NCI-H774 (cell line): ENCODE measurements around the gene PROSER1.
"Not testable (repeated sequence)": the region's sequence is repeated elsewhere in the genome, so short reads cannot be mapped to it uniquely, and the experiment has no call there.

Source experiments
- DNase-seq: peaks from one replicate; lab custom pipeline; 2025; lab: John Stamatoyannopoulos, UW

The PROSER1 gene

DNA sequence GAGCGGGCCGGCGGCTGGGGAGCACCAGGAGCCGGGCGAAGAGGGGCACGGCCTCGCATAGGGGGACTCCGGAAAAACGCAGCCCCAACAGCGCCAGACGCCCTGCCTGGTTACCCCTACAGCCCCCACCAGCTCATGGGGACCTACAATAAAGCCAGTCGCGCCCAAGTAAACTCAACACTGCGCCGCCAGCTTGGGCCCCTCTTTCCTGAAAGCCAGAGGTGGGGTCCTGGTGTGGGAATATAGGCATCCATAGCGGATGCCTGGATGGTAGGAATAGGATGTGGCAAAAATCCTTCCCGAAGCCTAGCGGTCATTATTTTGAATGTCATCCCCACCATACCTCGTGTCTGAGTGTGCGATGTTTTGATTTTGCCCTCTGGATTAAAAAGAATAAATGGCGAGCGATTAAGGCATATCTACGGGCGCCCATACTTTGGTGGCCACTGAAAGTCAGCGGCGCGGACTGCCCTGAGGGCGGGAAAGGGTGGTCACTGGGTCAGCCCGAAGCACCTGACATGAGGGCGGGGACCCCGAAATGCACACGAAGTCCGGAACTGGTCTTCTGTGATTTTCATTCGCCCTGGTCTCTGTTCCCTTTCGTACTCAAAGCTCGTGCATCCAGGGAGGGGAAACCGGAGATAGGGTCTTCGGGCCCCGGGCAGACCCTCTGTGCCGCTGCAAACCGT lies at the start of gene PROSER1, which contains the start of gene NHLRC3:
Gene PROSER1, minus strand, starts transcription at position 210 of the 689 bp plus-strand sequence. CDS start 847 bp downstream, outside the sequence.
Gene NHLRC3, plus strand, starts transcription at position 577 of the 689 bp plus-strand sequence. CDS start 184 bp downstream, outside the sequence.
- peak; percentile 81 for DNase-seq

DNA sequence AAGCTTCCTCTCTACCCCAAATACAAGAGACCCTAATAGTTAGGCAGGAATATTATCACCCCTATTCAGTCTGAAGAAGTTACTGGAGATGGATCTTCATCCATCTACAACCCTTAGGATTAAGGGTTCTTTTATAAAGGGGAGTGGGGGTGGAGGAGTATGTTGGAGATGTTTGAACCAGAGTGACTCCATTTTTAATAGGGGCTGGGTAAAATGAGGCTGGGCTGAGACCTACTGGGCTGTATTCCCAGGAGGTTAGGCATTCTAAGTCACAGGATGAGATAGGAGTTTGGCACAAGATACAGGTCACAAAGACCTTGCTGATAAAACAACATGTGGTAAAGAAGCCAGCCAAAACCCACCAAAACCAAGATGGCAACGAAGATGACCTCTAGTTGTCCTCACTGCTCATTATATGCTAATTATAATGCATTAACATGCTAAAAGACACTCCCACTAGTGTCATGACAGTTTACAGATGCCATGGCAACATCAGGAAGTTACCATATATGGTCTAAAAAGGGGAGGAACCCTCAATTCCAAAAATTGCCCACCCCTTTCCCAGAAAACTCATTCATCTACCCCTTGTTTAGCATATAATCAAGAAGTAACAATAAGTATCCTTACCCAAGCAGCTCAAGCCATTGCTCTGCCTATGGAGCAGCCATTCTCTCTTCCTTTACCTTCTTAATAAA lies 48.5 kb upstream of the PROSER1 start:
- DNase-seq, result not testable (repeated sequence)

DNA sequence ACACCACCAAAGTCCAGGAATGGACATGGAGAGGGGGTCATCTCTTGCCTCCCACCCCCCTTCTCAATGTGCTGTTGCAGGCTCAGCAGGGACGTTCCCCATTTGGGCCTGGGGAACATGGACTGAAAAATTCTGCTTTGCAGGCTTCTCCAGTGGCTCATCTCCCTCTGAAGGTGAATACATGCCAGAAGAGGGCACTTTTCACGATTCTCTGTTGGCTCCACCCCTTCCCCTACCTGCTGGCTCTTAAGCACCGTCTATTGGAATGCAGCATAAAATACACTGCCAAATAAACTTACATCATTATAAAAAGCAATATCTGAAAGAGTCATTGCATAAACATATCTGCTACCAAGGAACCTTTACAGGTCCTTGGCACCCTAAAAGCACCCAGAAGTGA lies 36.1 kb upstream of the PROSER1 start:
- DNase-seq, result no peak

DNA sequence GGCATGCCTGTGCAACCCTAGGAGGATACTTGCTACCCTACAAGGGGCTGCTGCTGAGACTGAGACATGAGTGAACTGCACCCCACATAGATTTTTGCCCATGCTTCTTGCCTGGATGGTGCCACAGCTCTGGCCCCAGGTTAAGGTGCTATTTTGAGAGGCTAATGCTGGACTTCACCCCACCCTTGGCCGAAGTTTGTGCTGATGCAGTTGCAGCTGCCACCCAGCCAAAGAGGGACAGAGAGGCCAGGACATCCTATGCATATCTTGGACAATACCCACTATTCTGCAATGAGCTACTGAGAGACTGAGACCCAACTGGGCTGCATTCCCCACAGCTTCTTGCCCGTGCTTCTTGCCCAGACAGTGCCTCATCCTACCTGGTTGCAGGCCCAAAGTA lies 35.0 kb upstream of the PROSER1 start:
- DNase-seq, result no peak

DNA sequence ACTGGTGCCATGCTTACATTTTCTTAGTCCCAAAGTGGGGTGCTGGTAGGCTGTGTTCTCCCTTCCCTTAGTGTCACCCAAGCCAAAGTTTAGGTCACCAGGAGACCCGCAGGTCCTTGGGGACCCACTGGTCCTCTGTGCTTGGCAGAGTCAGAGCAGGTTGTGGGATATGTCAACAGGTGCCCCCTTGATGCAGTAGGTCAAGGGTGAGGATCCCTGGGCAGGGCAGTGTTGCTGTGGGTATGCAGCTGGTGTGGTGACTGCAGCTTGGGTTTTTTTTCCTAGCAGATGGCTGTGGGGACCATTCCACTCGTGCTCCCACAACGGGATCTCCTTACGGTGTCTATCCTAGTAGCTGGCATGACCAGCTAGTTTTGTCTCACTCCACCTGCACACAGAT lies 24.1 kb upstream of the PROSER1 start:
- no peak for DNase-seq

DNA sequence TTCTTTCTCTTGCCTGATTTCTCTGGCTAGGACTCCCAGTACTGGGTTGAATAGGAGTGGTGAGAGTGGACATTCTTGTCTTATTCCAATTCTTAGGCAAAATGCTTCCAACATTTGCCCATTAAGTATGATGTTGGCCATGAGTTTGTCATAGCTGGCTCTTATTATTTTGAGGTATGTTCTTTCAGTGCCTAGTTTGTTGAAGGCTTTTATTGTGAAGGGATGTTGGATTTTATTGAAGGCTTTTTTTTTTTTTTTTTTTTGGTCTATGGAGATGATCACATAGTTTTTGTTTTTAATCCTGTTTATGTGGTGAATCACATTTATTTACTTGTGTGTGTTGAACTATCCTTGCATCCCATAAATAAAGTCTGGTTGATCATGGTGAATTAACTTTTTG lies 20.2 kb upstream of the PROSER1 start:
- DNase-seq, result no peak

DNA sequence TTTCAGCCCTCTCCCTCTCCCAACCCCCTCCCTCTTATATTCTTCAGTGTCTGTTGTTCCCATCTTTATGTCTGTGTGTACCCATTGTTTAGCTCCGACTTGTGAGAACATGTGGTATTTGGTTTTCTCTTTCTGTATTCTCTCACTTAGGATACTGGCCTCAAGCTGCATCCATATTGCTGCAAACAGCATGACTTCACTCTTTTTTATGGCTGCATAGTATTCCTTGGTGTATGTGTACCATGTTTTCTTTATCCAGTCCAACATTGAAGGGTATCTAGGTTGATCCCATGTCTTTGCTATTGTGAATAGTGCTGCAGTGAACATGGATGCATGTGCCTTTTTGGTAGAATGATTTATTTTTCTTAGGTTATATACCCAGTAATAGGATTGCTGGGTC lies 18.1 kb upstream of the PROSER1 start:
- no peak for DNase-seq

DNA sequence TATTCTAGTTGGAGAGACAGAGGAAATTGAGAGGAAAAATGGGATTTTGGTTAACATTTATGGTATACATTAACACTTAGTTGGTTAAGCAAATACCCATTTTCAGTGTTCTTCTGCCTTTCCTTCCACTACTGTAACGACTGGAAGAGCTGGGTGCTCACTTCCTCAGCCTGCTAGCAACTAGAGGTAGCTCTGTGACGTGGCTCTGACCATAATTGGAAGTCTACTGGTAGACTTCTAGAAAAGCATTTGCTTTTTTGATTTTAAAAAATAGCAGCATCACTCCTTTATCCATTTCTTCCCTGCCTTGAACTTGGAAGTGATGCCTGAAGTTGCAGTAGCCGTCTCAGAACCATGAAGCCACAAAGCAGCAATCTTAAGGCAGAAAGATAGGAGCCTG lies 16.2 kb upstream of the PROSER1 start:
- DNase-seq, result no peak

DNA sequence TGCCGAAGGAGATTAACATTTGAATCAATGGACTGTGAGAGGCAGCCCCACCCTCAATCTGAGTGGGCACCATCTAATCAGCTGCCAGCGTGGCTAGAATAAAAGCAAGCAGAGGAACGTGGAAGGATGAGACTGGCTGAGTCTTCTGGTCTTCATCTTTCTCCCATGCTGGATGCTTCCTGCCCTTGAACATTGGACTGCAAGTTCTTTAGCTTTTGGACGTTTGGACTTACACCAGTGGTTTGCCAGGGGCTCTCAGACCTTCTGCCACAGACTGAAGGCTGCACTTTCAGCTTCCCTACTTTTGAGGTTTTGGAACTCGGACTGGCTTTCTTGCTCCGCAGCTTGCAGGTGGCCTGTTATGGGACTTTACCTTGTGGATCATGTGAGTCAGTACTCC lies 15.1 kb upstream of the PROSER1 start:
- DNase-seq, result no peak

DNA sequence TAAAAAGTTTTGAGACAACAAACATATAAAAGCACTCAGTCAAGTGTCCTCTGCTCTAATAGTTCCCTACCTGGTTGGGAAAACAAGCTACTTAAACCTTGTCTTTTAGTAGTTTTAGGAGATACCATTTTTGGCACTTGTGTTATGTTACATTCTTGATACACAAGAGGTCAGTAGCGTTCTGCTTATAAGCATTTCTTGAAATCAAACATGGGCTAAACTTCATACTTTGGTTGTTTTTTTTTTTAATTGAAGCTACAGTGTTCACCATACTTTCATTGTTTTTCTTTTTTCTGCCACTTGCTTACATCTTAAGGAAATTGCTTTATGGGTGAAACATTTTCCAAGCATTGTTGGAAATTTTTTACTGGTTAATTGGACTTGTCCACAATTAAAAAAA lies 13.3 kb upstream of the PROSER1 start:
- DNase-seq, result no peak

DNA sequence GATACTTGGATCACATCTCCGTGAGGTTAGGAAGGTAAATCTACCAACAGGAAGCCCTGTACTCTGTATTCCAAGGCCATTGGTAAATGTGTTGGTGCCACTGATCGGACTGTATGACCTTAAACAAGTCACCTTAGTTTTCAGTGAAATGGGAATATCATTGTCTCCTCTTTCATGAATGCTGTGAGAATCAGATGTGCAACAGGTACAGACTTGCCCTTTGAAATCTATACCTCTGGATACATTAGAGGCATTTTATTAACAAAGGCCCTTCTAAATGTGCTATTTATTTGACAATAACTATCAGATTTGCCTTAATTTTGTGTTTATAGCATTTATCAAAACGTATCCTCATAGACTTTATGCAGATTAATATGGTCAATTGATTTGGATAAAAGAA lies 11.4 kb upstream of the PROSER1 start:
- no peak for DNase-seq

DNA sequence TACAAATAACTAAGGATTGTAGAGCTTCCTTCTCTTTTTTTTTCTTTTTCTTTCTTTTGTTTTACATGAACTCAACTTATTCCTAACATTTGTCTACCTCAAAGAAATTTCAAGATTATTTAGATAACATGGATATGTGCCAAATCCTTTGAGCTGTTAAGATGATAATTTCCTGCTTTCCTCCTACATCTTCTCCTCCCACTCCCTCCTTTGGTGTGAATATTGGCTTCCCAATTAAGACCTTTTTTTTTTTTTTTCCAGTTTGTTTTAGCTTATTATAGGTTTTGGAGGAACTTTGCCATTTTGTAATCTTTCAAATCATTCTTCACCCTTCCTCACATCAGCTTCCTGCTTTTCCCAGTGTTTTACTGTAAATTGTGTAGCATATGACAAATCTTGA lies 10.9 kb upstream of the PROSER1 start:
- no peak for DNase-seq

DNA sequence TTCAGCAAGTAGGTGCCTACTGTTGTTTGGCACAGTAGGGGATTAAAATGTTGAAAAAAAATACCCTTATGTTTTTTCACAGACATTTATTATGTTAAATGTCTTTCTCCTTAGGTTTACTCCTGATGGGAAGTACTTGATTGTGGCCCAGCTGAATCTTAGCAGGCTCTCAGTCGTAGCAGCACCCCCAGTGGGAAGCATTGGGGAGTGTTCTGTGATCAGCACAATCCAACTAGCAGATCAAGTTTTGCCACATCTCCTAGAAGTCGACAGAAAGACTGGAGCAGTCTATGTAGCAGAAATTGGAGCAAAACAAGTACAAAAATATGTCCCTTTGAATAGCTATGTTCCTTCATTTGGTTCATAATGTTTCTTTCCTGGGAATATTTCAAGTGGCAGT lies 9.7 kb upstream of the PROSER1 start:
- no peak for DNase-seq

DNA sequence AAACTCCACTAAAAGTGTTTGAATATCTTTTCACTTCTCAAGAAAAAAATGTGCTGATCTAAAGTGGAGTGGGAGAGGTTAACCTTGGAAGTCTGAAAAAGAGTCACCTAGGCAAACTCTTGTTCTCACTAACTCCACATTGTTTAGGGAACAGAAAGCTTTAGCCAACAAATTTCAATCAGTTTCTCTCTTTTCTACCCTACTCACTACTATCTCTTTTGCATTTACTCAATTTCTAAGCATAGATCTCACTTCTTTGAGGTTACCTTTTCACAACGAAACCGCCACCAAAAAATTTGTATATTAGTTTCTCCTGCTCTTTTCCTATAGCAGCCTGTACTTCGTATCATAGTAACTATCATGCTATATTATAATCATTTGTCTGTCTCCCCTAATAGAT lies 6.6 kb upstream of the PROSER1 start:
- no peak for DNase-seq

DNA sequence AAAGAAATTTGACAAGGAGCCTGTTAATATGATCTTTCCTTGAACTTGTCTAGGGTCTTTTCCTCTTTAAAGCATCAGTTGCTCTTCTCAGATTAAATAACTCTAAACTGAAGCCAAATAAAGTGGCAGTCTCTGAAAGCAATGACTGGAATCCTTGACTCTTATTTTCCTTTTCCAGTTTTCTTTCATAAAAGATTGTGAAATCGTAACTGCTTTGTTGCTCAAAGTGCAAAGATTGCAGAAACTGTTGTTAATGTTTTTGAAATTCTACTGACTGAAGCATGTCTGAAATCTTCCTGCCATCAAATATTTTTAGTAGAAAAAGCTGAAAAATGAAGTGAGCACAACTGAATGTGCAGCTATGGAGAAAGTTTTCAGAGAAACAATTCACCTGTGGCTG lies 2.3 kb upstream of the PROSER1 start:
- DNase-seq, result no peak

DNA sequence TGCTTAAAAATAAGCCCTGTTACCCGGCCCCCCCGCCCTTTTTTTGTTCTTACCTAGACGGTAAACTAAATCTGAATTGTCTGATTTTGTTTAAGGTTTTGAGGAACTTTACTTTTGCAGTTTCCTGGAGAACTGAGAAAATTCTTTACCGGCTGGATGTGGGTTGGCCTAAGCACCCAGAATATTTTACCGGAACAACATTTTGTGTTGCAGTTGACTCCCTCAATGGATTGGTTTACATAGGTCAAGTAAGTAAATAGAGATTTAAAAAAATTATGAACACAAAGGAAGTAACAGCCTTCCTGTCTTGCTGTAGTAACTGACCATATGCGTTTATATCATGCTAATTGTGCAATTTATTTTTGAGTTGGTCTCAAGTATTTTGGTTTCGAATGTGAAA lies 1.2 kb upstream of the PROSER1 start:
- no peak for DNase-seq

DNA sequence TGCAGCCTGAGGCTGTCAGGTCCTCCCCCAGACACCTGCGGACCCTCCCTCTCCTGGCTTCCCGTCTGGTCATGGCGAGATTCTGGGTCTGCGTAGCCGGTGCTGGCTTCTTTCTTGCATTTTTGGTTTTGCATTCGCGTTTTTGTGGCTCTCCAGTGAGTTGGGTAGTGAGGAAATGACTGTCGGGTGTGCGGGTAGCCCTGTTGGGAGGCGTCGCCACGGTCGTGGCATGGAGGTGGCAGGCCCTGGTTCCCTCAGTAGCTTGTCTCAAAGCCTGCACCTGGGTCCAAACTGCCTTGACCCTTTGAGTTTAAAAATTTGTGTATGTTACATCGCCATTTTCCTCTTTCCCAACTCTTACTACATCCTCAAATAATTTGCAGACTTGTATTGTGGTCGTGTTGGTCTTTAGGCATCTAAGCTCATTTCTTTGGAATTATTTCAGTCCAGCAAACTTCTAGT lies 711 bp upstream of the PROSER1 start:
- DNase-seq, result no peak

DNA sequence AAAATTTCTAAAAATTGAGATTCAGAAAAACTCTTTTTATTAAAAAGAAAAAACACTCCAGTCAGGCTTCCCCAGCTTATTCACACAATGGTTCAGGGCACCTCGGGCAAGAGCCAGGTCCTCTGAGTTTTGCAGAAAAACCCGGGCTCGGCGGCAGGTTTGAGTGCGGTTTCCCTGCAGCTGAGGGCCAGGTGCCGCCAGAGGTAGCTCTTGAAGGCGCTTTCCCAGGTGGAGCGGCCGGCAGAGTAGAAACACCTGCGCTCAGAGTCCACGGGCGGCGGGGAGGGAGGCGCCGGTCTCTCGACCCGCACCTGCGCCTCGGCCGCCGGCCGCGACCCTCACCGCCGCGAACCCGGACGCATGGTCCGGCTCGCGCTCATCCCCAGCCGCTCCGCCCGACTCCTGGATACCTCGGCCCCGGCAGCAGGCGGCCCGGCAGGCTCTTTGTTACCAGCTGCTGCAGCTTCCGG lies 444 bp downstream of the PROSER1 start:
- no peak for DNase-seq

DNA sequence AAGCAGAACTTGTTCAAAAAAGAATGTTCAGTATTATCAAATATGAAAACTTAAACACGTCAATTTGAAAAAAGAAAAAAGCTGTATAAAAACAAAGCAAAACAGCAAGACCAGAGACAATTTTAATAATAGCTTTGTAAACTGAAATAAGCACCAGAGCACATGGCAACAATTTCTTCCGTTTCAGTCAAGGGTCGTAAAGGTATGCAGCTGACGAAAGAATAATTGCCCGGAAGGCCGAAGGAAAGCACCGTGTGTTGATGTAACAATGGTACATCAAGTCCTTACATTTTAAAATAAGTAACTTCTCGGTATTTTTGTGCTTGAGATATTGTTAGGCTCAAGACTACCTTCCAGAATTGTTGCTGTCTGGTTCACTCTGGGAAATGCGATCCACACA lies 1.7 kb downstream of the PROSER1 start:
- no peak for DNase-seq

DNA sequence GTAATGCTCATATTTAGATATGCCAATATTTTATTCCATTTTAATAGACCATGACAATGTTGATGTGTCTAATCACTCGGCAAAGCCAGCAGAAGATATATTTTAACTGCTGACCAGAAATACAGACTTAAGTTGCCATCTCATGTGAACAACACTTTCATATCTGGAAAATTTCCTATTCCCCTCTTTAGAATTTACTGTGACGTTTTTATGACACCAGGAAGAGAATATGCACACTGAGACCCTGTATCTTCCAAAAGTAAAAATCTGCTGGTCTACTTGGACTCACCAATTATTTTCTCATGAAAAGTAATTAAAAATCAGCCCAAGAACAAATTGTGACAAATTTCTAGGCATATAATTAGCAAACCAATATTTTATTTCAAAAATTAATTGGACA lies 2.1 kb downstream of the PROSER1 start:
- no peak for DNase-seq

DNA sequence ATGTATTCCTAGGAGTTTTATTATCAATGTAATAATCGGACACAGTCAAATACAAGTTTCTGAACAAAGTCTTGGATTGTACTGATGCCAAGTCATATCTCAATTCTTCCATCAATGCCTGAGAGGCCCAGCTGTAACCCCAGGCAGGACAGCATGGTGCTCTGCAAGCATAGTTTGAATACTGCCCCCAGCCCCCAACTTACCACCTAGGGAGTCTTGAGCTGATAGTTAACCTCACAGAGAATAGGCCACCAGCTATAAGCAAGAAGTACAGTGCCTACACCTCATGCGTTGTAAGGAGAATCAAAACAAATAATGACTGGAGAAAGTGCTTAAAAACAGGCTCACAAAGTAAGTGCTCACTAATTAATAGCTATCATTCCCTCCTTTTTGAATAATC lies 2.7 kb downstream of the PROSER1 start:
- DNase-seq, result no peak

DNA sequence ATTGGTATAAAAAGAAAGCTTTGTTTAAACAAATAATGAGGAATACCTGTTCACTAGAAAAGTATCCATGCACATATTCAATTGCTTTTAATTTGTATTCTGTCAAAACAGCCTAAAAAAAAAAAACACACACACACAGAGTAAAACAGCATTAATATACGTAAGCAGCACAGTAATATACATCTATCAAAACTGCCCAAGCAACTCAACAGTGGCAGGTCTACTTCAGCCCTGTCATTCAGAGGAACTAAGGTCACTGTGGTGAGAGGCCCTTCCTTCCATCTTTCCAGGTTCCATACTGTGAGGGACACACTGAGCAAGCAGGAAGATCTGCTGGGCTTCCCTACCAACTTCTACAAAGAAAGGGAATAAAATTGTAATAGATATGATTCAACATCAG lies 3.8 kb downstream of the PROSER1 start:
- no peak for DNase-seq

DNA sequence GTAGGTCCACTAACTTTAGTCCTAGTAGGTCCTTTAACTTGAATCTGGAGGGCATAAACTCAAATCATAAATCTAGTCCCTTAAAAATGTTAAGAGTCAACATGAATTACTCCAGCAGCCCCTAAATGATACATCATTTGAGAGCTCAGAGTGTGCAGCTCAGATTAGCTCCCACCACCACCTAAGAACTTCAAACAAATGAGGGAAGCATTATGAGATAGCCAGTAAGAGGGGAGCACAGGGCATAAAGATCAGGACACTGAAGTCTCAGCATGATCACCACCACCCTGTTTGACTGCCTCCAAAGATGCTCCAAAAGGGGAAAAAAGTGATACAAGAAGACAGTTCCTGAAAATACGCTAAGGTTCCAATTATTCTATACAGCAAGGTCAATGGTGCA lies 5.7 kb downstream of the PROSER1 start:
- no peak for DNase-seq

DNA sequence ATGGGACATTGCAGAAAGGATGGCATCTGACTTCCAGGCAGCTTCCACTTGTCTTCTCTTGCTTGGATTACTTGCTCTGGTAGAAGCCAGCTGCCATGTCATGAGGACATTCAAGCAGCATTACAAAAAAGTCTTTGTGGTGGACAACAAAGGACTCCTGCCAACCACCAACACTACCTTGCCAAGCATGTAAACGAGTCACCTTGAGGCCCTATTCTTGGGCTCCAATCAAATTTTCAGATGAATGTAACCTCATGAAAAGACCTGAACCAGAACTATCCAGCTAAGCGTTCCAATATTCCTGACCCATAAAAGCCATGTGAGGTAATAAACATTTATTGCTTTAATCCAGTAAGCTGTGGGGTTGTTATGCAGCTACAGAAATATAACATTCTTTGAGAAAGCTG lies 12.5 kb downstream of the PROSER1 start:
- no peak for DNase-seq
